Measurements from ENCODE around the gene EMX1. TPM values are rescaled to one million over a fixed set of nuclear protein-coding genes. Genes with fewer than 3 reads are reported as not detected.
A peak's percentile ranks its signal among the peaks of the same experiment; 100 is the strongest.

EMX1 gene
- polyA plus RNA-seq, 3 donors = not detected

DNA sequence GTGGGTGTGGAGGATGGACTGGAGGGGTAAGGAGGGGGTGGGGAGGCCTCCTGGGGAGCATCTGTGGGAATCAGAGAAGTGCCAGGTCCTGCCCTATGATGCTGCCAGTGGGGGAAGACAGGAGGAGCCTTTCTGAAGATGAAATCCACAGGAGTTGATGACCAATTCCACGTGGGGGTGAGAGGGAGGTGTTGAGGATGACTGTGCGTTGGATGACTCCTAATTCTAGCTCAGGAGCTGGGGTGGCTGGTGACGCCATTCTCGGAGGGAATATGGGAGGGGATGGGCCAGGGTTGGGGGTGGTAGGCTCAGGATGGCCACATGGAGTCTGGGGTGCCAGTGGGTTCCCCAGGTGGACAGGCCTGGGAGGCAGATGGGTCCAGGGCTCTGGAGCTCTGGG, 32.3 kb downstream of the EMX1 start:
- Histone ChIP-seq H3K27ac (ENCODE audit: low read depth in 1 of 2, low read length in 2 of 2) (no peak overlapping the region), H3K4me1 (ENCODE audit: control insufficient read depth in 1 of 2, insufficient read depth in 2 of 2, low read length in 2 of 2) (peaks cover 11 to 12% of the 10 kb centered on the region in 2 donors), H3K36me3 (replicated peaks in 1 of 2; ENCODE audit: control insufficient read depth in 1 of 2, insufficient read depth in 2 of 2, low read length in 2 of 2) (peaks cover 6 to 37% of the 10 kb centered on the region in 2 donors), H3K4me3 (replicated peaks in 1 of 3; ENCODE audit: low read depth in 2 of 3, low read length in 3 of 3) (no peak overlapping the region), H2AFZ (ENCODE audit: insufficient read depth, low read depth, low read length, poor library complexity, severe bottlenecking) (no peak overlapping the region), H3K4me2 (replicated peaks; ENCODE audit: extremely low read depth, low read length, poor library complexity, severe bottlenecking) (no peak overlapping the region), H3K9ac (ENCODE audit: insufficient read depth, low read length, poor library complexity, severe bottlenecking) (no peak overlapping the region), H3K27me3 (ENCODE audit: control insufficient read depth in 2 of 2, insufficient read depth in 2 of 2, low read length in 2 of 2) (no peaks in the 10 kb centered on the region), H4K20me1 (ENCODE audit: insufficient read depth, low read length) (no peaks in the 10 kb centered on the region), H3K9me3 (replicated peaks in 1 of 2; ENCODE audit: control insufficient read depth in 1 of 2, insufficient read depth in 1 of 2, low read length in 2 of 2) (no peaks in the 10 kb centered on the region), H3K79me2 (ENCODE audit: insufficient read depth, low read length) (no peaks in the 10 kb centered on the region)
- 98% methylated on average over 4 of the region's 4 CpGs for whole genome bisulfite sequencing (ENCODE audit: insufficient coverage)
- Mint-ChIP-seq H3K4me1 (peaks cover 14% of the 10 kb centered on the region), H3K27ac (peak overlapping the region in 1 of 7 donors; percentile 36), H3K36me3 (peaks cover 54 to 71% of the 10 kb centered on the region in 2 donors), H3K27me3 (ENCODE audit: low read depth in 3 of 3) (peaks cover 2 to 5% (median 3%) of the 10 kb centered on the region in 3 donors), H3K4me3 (no peak overlapping the region), H3K9me3 (peaks cover 0 to 2% (median 0%) of the 10 kb centered on the region in 7 donors)
- no peak for DNase-seq
- TF ChIP-seq, protein P1, sequence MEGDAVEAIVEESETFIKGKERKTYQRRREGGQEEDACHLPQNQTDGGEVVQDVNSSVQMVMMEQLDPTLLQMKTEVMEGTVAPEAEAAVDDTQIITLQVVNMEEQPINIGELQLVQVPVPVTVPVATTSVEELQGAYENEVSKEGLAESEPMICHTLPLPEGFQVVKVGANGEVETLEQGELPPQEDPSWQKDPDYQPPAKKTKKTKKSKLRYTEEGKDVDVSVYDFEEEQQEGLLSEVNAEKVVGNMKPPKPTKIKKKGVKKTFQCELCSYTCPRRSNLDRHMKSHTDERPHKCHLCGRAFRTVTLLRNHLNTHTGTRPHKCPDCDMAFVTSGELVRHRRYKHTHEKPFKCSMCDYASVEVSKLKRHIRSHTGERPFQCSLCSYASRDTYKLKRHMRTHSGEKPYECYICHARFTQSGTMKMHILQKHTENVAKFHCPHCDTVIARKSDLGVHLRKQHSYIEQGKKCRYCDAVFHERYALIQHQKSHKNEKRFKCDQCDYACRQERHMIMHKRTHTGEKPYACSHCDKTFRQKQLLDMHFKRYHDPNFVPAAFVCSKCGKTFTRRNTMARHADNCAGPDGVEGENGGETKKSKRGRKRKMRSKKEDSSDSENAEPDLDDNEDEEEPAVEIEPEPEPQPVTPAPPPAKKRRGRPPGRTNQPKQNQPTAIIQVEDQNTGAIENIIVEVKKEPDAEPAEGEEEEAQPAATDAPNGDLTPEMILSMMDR (IDR thresholded peaks at IDR 0.05) = no peak
- intact Hi-C loops (cut with micrococcal nuclease) = no loop called here

DNA sequence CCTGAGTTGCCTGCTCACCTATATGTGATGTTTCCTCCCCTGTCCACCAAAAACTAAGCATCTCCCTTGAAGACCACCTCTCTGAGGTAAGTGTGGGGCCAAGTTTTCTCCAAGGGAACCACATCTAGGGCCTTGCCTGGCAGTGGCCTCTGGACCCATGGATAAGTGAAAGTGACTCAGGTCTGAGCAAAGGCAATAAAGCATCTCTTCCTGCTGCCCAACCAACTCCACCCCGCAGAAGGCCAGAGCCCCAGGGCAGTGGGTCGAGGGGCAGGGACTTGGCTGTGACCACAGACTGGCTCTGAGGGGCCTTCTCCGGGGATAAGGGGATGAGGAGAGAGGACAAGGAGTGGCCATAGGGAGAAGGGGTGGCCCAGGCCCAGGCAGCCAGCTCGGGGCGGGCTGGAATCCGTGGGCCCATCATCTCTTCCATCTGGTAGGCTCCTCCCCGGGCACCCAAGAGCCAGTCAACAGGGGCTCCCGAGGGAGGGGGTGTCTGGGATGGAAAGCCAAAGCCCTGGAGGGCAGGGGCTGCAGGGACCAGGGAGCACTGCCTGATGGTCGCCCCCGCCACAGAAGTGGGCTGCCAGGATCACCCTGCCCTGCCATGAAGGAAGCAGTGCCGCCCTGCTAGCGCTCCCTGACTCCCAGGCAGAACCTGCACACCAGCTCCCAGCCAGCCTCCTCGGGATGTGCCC, 33.4 kb downstream of the EMX1 start:
- Histone ChIP-seq H3K9me3 (replicated peaks in 1 of 2; ENCODE audit: control insufficient read depth in 1 of 2, insufficient read depth in 1 of 2, low read length in 2 of 2) (no peaks in the 10 kb centered on the region), H3K27me3 (ENCODE audit: control insufficient read depth in 2 of 2, insufficient read depth in 2 of 2, low read length in 2 of 2) (no peaks in the 10 kb centered on the region), H3K27ac (ENCODE audit: low read depth in 1 of 2, low read length in 2 of 2) (no peak overlapping the region), H2AFZ (ENCODE audit: insufficient read depth, low read depth, low read length, poor library complexity, severe bottlenecking) (no peak overlapping the region), H3K36me3 (replicated peaks in 1 of 2; ENCODE audit: control insufficient read depth in 1 of 2, insufficient read depth in 2 of 2, low read length in 2 of 2) (peaks cover 0 to 30% of the 10 kb centered on the region in 2 donors), H3K79me2 (ENCODE audit: insufficient read depth, low read length) (peaks cover 4% of the 10 kb centered on the region), H3K4me3 (replicated peaks in 1 of 3; ENCODE audit: low read depth in 2 of 3, low read length in 3 of 3) (no peak overlapping the region), H3K4me2 (replicated peaks; ENCODE audit: extremely low read depth, low read length, poor library complexity, severe bottlenecking) (no peak overlapping the region), H3K9ac (ENCODE audit: insufficient read depth, low read length, poor library complexity, severe bottlenecking) (no peak overlapping the region), H3K4me1 (ENCODE audit: control insufficient read depth in 1 of 2, insufficient read depth in 2 of 2, low read length in 2 of 2) (peaks cover 22% of the 10 kb centered on the region in 2 donors), H4K20me1 (ENCODE audit: insufficient read depth, low read length) (no peaks in the 10 kb centered on the region)
- peaks cover 50 to 69% of the 10 kb centered on the region in 2 donors for H3K36me3 Mint-ChIP-seq
- peaks cover 24% of the 10 kb centered on the region for H3K4me1 Mint-ChIP-seq
- peak overlapping the region in 1 of 7 donors; percentile 25 for H3K27ac Mint-ChIP-seq
- intact Hi-C loops (cut with micrococcal nuclease) = no loop called here
- TF ChIP-seq, protein P1 (IDR thresholded peaks at IDR 0.05) = no peak
- 95% methylated on average over 11 of the region's 13 CpGs for whole genome bisulfite sequencing (ENCODE audit: insufficient coverage)
- DNase-seq = no peak
- no peak overlapping the region for H3K4me3 Mint-ChIP-seq
- peaks cover 2 to 5% (median 2%) of the 10 kb centered on the region in 3 donors for H3K27me3 Mint-ChIP-seq (ENCODE audit: low read depth in 3 of 3)
- peaks cover 0 to 2% (median 0%) of the 10 kb centered on the region in 7 donors for H3K9me3 Mint-ChIP-seq

Measured in CD14-positive monocyte (primary cell).